HCT116 (cell line): ENCODE measurements around the gene COLEC11.

Source experiments
- CEBPB ChIP-seq: IDR thresholded peaks from 2 replicates; pipeline ENCODE4 v1.6.1; 2012; ENCODE audit warnings: low read depth
- FOSL1 ChIP-seq: IDR thresholded peaks from 2 replicates; pipeline ENCODE4 v1.6.1; 2012; ENCODE audit warnings: low read depth
- POLR2A ChIP-seq: IDR thresholded peaks from 2 replicates; pipeline ENCODE4 v1.7.0; 2011; ENCODE audit warnings: borderline replicate concordance; ENCODE audit not compliant: insufficient read depth, insufficient read length; ENCODE audit errors: extremely low read depth
- POLR2AphosphoS5 ChIP-seq: IDR thresholded peaks from 2 replicates; pipeline ENCODE4 v1.6.1; 2011; ENCODE audit warnings: mild to moderate bottlenecking, low read depth, low read length, moderate library complexity
- TF ChIP-seq, protein P1 (sequence below), 3 experiments: fragments of 200-600 bp in 1 of 3; sonication (generic) in 1 of 3; IDR thresholded peaks in 2 of 3; conservative IDR thresholded peaks in 1 of 3; 2 replicates each; pipeline ENCODE4 v1.5.1; 2012 to 2017; ENCODE audit warnings: low read depth in 2 of 3, low read length in 2 of 3, antibody characterized with exemption in 1 of 3, borderline replicate concordance in 1 of 3, control low read depth in 1 of 3, mild to moderate bottlenecking in 1 of 3, mixed read lengths in 1 of 3, mixed run types in 1 of 3, moderate library complexity in 1 of 3; ENCODE audit not compliant: insufficient read depth in 1 of 3

DNA sequence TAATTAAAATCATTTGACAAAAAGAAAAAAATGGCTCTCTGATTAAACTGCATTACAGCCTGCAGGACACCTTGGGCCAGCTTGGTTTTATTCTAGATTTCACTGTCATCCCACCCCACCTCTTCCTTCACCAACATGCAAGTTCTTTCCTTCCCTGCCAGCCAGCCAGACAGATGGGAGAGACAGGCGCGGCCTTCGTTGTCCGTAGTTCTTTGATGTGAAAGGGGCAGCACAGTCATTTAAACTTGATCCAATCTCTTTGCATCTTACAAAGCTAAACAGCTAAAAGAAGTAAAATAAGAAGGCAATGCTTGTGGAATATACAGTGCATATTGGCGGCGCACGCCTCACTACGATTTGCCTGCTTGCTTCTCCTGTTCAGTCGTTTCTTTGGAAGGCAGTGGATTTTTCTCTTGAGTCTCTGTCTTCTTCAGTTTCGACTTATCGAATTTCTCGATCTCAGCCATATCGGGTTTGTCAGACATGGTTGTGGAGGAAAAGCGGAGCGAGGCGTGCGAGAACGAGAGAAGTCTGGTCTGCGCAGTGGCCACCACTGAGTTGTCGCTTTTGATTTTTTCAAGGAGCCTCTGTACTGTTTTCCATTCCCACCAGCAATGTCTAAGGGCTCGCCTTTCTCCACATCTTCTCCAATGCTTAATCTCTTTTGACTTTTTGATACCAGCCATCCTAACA lies 22.4 kb downstream of the COLEC11 start:
- TF ChIP-seq, protein P1, sequence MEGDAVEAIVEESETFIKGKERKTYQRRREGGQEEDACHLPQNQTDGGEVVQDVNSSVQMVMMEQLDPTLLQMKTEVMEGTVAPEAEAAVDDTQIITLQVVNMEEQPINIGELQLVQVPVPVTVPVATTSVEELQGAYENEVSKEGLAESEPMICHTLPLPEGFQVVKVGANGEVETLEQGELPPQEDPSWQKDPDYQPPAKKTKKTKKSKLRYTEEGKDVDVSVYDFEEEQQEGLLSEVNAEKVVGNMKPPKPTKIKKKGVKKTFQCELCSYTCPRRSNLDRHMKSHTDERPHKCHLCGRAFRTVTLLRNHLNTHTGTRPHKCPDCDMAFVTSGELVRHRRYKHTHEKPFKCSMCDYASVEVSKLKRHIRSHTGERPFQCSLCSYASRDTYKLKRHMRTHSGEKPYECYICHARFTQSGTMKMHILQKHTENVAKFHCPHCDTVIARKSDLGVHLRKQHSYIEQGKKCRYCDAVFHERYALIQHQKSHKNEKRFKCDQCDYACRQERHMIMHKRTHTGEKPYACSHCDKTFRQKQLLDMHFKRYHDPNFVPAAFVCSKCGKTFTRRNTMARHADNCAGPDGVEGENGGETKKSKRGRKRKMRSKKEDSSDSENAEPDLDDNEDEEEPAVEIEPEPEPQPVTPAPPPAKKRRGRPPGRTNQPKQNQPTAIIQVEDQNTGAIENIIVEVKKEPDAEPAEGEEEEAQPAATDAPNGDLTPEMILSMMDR (IDR thresholded peaks at IDR 0.05 in 2 of 3, conservative IDR thresholded peaks at IDR 0.05 in 1 of 3; ENCODE audit: borderline replicate concordance in 1 of 3, insufficient read depth in 1 of 3, low read depth in 2 of 3, low read length in 2 of 3), result no peak
- TF ChIP-seq POLR2A (no peak), FOSL1 (no peak), CEBPB (no peak), POLR2AphosphoS5 (no peak)
